Measurements from ENCODE around the gene GLT1D1. TPM values are rescaled to one million over a fixed set of nuclear protein-coding genes. Genes with fewer than 3 reads are reported as not detected.

The GLT1D1 gene
- total RNA-seq, 2 experiments from 2014 or later, result 0.32 TPM; not detected in 1

GRCh38 chr12:128906485-128907137 lies 53.3 kb downstream of the GLT1D1 start:
- H2AFZ ChIP-seq (ENCODE audit: low read length), result no peak overlapping the region
- ChIA-PET CTCF (ENCODE audit: unreplicated experiment) (no interaction called here), POLR2A (interaction anchor here (0.6 to 0.8 kb wide), 2 partner anchors 109 to 477 kb away, joined by 3 read pairs; no protein-coding TSS in a partner anchor)
- no peak overlapping the region for H3K27ac ChIP-seq (ENCODE audit: low read depth, low read length, poor library complexity, severe bottlenecking)
- no peaks in the 10 kb centered on the region for H3K79me2 ChIP-seq (ENCODE audit: insufficient read depth, low read depth, low read length)
- H3K9me2 ChIP-seq (ENCODE audit: insufficient read depth, low read length), result no peaks in the 10 kb centered on the region
- H3K9me3 ChIP-seq (ENCODE audit: low read length), result no peaks in the 10 kb centered on the region
- DNase-seq (ENCODE audit: low spot score), result no peak
- BruUV-seq (replicated peaks), result no TSS peak
- H3K4me3 ChIP-seq (ENCODE audit: low read depth, low read length, poor library complexity, severe bottlenecking), result no peak overlapping the region
- no peak for TF ChIP-seq EZH2phosphoT487 (IDR thresholded peaks at IDR 0.05; ENCODE audit: borderline replicate concordance, low read depth, low read length)
- TF ChIP-seq CTCF (conservative IDR thresholded peaks at IDR 0.05; ENCODE audit: low read length), result no peak
- no peaks in the 10 kb centered on the region for H4K20me1 ChIP-seq (ENCODE audit: insufficient read depth, low read length)
- no peak overlapping the region for H3K4me2 ChIP-seq (ENCODE audit: low read length)
- no peaks in the 10 kb centered on the region for H3K4me1 ChIP-seq (ENCODE audit: insufficient read depth, low read length, poor library complexity, severe bottlenecking)
- no peaks in the 10 kb centered on the region for H3K36me3 ChIP-seq (ENCODE audit: insufficient read depth, low read length)
- intact Hi-C loops (cut with micrococcal nuclease; ENCODE audit: unreplicated experiment), result no loop called here

- TF ChIP-seq CTCF (conservative IDR thresholded peaks at IDR 0.05; ENCODE audit: low read length), result no peak
- TF ChIP-seq EZH2phosphoT487 (IDR thresholded peaks at IDR 0.05; ENCODE audit: borderline replicate concordance, low read depth, low read length), result no peak
- BruUV-seq (replicated peaks), result no TSS peak
- H3K4me1 ChIP-seq (ENCODE audit: insufficient read depth, low read length, poor library complexity, severe bottlenecking), result no peaks in the 10 kb centered on the region
These were observed 55.0 kb downstream of the GLT1D1 start for GRCh38 chr12:128908254-128908653.

DNA sequence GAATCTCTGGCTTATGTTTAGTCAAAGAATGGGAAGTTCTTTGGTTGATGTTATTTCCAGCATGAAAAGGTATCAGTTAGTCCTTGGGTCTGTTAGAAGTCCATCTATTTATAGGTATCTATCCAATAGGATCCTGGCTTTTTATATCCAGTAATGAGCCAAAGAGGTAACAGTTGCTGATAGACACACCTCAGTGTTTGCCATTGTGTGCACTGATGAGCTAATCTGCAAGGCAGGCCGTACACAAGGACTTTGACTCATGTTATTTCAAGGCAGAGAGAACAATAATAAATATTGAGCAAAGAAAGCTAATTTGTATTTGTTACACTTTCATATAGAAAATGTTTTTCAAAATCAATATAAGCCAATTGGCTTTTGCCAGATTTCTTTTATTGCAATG lies 56.4 kb downstream of the GLT1D1 start:
- POLR2A ChIA-PET, result interaction anchor here (0.6 kb wide), 2 partner anchors 26 to 271 kb away, joined by 3 to 5 read pairs; no protein-coding TSS in a partner anchor
- no peak overlapping the region for H2AFZ ChIP-seq (ENCODE audit: low read length)

More at GRCh38 chr12:128908254-128908653, 55.0 kb downstream of the GLT1D1 start:
- Histone ChIP-seq H3K9me3 (ENCODE audit: low read length) (no peaks in the 10 kb centered on the region), H3K79me2 (ENCODE audit: insufficient read depth, low read depth, low read length) (no peaks in the 10 kb centered on the region), H3K4me2 (ENCODE audit: low read length) (no peak overlapping the region), H3K36me3 (ENCODE audit: insufficient read depth, low read length) (no peaks in the 10 kb centered on the region), H4K20me1 (ENCODE audit: insufficient read depth, low read length) (no peaks in the 10 kb centered on the region), H2AFZ (ENCODE audit: low read length) (no peak overlapping the region), H3K27ac (ENCODE audit: low read depth, low read length, poor library complexity, severe bottlenecking) (no peak overlapping the region), H3K9me2 (ENCODE audit: insufficient read depth, low read length) (no peaks in the 10 kb centered on the region), H3K4me3 (ENCODE audit: low read depth, low read length, poor library complexity, severe bottlenecking) (no peak overlapping the region)
- intact Hi-C loops (cut with micrococcal nuclease; ENCODE audit: unreplicated experiment), result no loop called here
- ChIA-PET CTCF (ENCODE audit: unreplicated experiment) (no interaction called here), POLR2A (no interaction called here)
- no peak for DNase-seq (ENCODE audit: low spot score)

More for the DNA sequence above, 56.4 kb downstream of the GLT1D1 start:
- H4K20me1 ChIP-seq (ENCODE audit: insufficient read depth, low read length), result no peaks in the 10 kb centered on the region
- H3K4me3 ChIP-seq (ENCODE audit: low read depth, low read length, poor library complexity, severe bottlenecking), result no peak overlapping the region
- no peaks in the 10 kb centered on the region for H3K9me2 ChIP-seq (ENCODE audit: insufficient read depth, low read length)
- DNase-seq (ENCODE audit: low spot score), result no peak
- H3K4me1 ChIP-seq (ENCODE audit: insufficient read depth, low read length, poor library complexity, severe bottlenecking), result no peaks in the 10 kb centered on the region
- no peak overlapping the region for H3K4me2 ChIP-seq (ENCODE audit: low read length)
- H3K27ac ChIP-seq (ENCODE audit: low read depth, low read length, poor library complexity, severe bottlenecking), result no peak overlapping the region
- CTCF ChIA-PET (ENCODE audit: unreplicated experiment), result no interaction called here
- intact Hi-C loops (cut with micrococcal nuclease; ENCODE audit: unreplicated experiment), result no loop called here
- H3K9me3 ChIP-seq (ENCODE audit: low read length), result no peaks in the 10 kb centered on the region
- TF ChIP-seq CTCF (conservative IDR thresholded peaks at IDR 0.05; ENCODE audit: low read length) (no peak), EZH2phosphoT487 (IDR thresholded peaks at IDR 0.05; ENCODE audit: borderline replicate concordance, low read depth, low read length) (no peak)
- H3K79me2 ChIP-seq (ENCODE audit: insufficient read depth, low read depth, low read length), result no peaks in the 10 kb centered on the region
- H3K36me3 ChIP-seq (ENCODE audit: insufficient read depth, low read length), result no peaks in the 10 kb centered on the region
- no TSS peak for BruUV-seq (replicated peaks)
